HepG2 (cell line): ENCODE results near the gene RNPEPL1. TPM values are rescaled to one million over a fixed set of nuclear protein-coding genes. Genes with fewer than 3 reads are reported as not detected.
A peak's percentile ranks its signal among the peaks of the same experiment; 100 is the strongest.

Experiments used
- HMGA1 ChIP-seq: sonication (generic); formaldehyde crosslinking; conservative IDR thresholded peaks from 2 replicates; pipeline ENCODE4 v1.4.0; 2020; ENCODE audit warnings: missing genetic modification reagents
- NCOR1 ChIP-seq: fragments of 200-600 bp; sonication (generic); IDR thresholded peaks from 2 replicates; pipeline ENCODE4 v1.7.0; 2017; ENCODE audit warnings: antibody characterized with exemption, low read length, borderline replicate concordance
- TCF12 ChIP-seq, 2 experiments: fragments of 450-650 bp in 1 of 2; sonication (generic) in 1 of 2; formaldehyde crosslinking in 1 of 2; IDR thresholded peaks; 2 replicates each; pipeline versions ENCODE4 v1.6.1 to v1.8.0; 2017 to 2022; ENCODE audit warnings: antibody characterized with exemption in 1 of 2, mild to moderate bottlenecking in 1 of 2, missing genetic modification reagents in 1 of 2, moderate library complexity in 1 of 2
- ZBTB49 ChIP-seq: sonication (generic); formaldehyde crosslinking; IDR thresholded peaks from 2 replicates; pipeline ENCODE4 v1.4.0; 2020; ENCODE audit warnings: missing genetic modification reagents, borderline replicate concordance
- ZFP91 ChIP-seq: sonication (generic); formaldehyde crosslinking; IDR thresholded peaks from 2 replicates; pipeline ENCODE4 v1.9.0; 2022; ENCODE audit warnings: missing genetic modification reagents, mild to moderate bottlenecking, borderline replicate concordance
- ZIK1 ChIP-seq: sonication (generic); formaldehyde crosslinking; IDR thresholded peaks from 2 replicates; pipeline ENCODE4 v1.5.0; 2020; ENCODE audit warnings: mild to moderate bottlenecking, low read depth, missing genetic modification reagents, borderline replicate concordance
- ZNF333 ChIP-seq: sonication (generic); formaldehyde crosslinking; IDR thresholded peaks from 2 replicates; pipeline ENCODE4 v1.4.0; 2020; ENCODE audit warnings: mild to moderate bottlenecking, missing genetic modification reagents, borderline replicate concordance
- ZNF430 ChIP-seq: sonication (generic); formaldehyde crosslinking; IDR thresholded peaks from 2 replicates; pipeline ENCODE4 v1.9.0; 2021; ENCODE audit warnings: mild to moderate bottlenecking, missing genetic modification reagents
- ZNF543 ChIP-seq: sonication (generic); formaldehyde crosslinking; IDR thresholded peaks from 2 replicates; pipeline ENCODE4 v1.4.0; 2020; ENCODE audit warnings: mild to moderate bottlenecking, missing genetic modification reagents
- ZNF569 ChIP-seq: sonication (generic); formaldehyde crosslinking; IDR thresholded peaks from 2 replicates; pipeline ENCODE4 v1.5.0; 2020; ENCODE audit warnings: mild to moderate bottlenecking, missing genetic modification reagents, moderate library complexity, borderline replicate concordance
- ZNF646 ChIP-seq: sonication (generic); formaldehyde crosslinking; IDR thresholded peaks from 2 replicates; pipeline ENCODE4 v1.9.0; 2021; ENCODE audit warnings: mild to moderate bottlenecking, missing genetic modification reagents
- ZNF761 ChIP-seq: sonication (generic); formaldehyde crosslinking; conservative IDR thresholded peaks from 2 replicates; pipeline ENCODE4 v1.4.0; 2020; ENCODE audit warnings: mild to moderate bottlenecking, missing genetic modification reagents
- ZNF777 ChIP-seq: sonication (generic); formaldehyde crosslinking; IDR thresholded peaks from 2 replicates; pipeline ENCODE4 v1.4.0; 2020; ENCODE audit warnings: missing genetic modification reagents
- ZNF784 ChIP-seq: sonication (generic); formaldehyde crosslinking; IDR thresholded peaks from 2 replicates; pipeline ENCODE4 v1.5.1; 2020; ENCODE audit warnings: missing genetic modification reagents, mild to moderate bottlenecking, borderline replicate concordance
- polyA plus RNA-seq, 8 experiments: library from polyadenylated mRNA; depleted of rRNA in 3 of 8; stranded (reverse) in 7 of 8; unstranded in 1 of 8; fragments of >200 nt; fragmentation: Illumina TruSeq in 4 of 8; extraction: Trizol in 4 of 8; gene quantifications; 2 replicates each; pipeline versions ENCODE4 v1.2.1 to v1.2.3, GENCODE V29; 2011 to 2016; ENCODE audit warnings: low read depth in 4 of 8, missing spikeins in 1 of 8, mixed read lengths in 1 of 8; ENCODE audit not compliant: insufficient read depth in 1 of 8
- total RNA-seq, 5 experiments: library from RNA; depleted of rRNA; stranded (reverse); fragments of >200 nt; fragmentation: Illumina TruSeq; extraction: Trizol; gene quantifications; 2 replicates each; pipeline ENCODE4 v1.2.3, GENCODE V29; 2016; ENCODE audit warnings: low read depth in 1 of 5

The RNPEPL1 gene
- total and polyA plus RNA-seq, 2 of the 13 experiments (the other 11 are each of a cell fraction or from before 2014, with no cell fraction given), result 13.0 to 18.0 TPM

- 0 out of 2 replicates have a peak, but pooled peaks have one; percentile 35 for TF ChIP-seq ZNF430 (CRISPR knock-in tag)
- TF ChIP-seq ZNF569 (CRISPR knock-in tag), result no peak
- 0 out of 2 replicates have a peak, but pooled peaks have one; percentile 18 for TF ChIP-seq ZNF761 (CRISPR knock-in tag)
- no peak for TF ChIP-seq ZNF777
- TF ChIP-seq ZNF543 (CRISPR knock-in tag), result peak; percentile 68; the same call in 1 of the 2 replicates
- TF ChIP-seq ZNF333 (CRISPR knock-in tag), result peak; percentile 89; the same call in 1 of the 2 replicates
- TF ChIP-seq ZFP91 (CRISPR knock-in tag), result peak; percentile 86
- TF ChIP-seq ZBTB49, result no peak
- TF ChIP-seq ZNF646 (CRISPR knock-in tag), result peak; percentile 57; the same call in 1 of the 2 replicates
- TF ChIP-seq TCF12 (IDR thresholded peaks at IDR 0.05), result no peak
- TF ChIP-seq TCF12 (CRISPR knock-in tag; IDR thresholded peaks at IDR 0.05), result peak; percentile 29; the same call in 1 of the 2 replicates
- no peak for TF ChIP-seq ZNF784 (CRISPR knock-in tag)
- no peak for TF ChIP-seq ZIK1 (CRISPR knock-in tag)
- TF ChIP-seq HMGA1 (CRISPR knock-in tag), result no peak
- peak; percentile 82 for TF ChIP-seq NCOR1
Measured at GRCh38 chr2:240579771-240580614, 11.7 kb downstream of the RNPEPL1 start (continued).
